ENCODE data around the gene SLIT1. TPM values are rescaled to one million over a fixed set of nuclear protein-coding genes. Genes with fewer than 3 reads are reported as not detected.

The SLIT1 gene
- total RNA-seq, 1 experiment from 2014 or later: 0.41 TPM

DNA sequence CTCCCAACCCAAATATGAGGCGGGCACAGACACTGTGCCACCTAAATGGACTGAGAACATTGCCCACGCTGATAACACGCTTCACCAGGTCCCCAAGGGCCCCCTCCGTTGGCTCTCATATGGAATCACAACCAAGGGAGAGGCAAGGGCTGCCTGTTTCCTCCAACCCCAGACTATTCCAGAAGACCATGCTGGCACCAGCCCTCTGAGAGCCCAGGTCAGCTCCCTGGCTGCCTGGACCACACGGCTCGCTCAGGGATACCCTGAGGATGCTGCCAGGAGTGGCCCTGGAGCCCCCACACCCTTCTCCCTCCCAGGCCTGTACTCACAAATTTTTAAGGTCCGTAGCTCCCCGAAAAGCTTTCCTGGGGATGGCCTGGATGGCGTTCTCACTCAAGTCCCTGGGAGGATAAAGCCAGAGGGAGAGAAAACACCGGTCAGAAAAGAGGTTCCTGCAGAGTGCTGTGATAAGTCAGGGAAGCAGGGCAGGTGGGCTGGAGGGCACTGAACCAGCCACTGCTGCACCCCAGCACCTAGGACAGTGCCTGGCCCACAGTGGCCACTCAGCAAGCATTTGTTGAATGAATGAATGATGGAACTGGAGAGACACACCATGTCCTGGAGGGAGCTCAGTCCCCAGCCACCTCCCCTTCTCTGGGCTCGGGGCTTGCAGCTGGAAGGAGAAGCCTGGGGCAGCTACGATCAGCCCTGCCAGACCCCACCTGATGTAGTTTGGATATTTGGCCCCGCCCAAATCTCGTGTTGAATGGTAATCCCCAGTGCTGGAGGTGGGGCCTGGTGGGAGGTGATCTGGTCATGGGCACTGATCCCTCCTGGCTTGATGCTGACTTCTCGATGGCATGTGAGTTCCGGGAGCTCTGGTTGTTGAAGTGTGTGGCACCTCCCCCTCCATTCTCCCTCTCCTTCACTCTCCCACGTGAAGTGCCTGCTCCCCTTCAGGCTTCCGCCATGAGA is 119.8 kb downstream of the SLIT1 start:
- Mint-ChIP-seq H3K27ac (ENCODE audit: unreplicated experiment) (no peak overlapping the region), H3K36me3 (ENCODE audit: insufficient read depth, unreplicated experiment) (no peaks in the 10 kb centered on the region), H3K4me1 (ENCODE audit: low read depth, unreplicated experiment) (no peaks in the 10 kb centered on the region), H3K4me3 (ENCODE audit: unreplicated experiment) (no peak overlapping the region), H3K27me3 (ENCODE audit: insufficient read depth, unreplicated experiment) (peaks cover under 1% of the 10 kb centered on the region), H3K9me3 (ENCODE audit: unreplicated experiment) (no peaks in the 10 kb centered on the region)
- H3K9me3 ChIP-seq: no peaks in the 10 kb centered on the region
- no TSS peak for BruUV-seq (replicated peaks)
- ChIA-PET CTCF (interaction anchor here (1.1 kb wide), 1 partner anchor 28 kb away, joined by 3 read pairs; no protein-coding TSS in a partner anchor), POLR2A (no interaction called here)
- no peak overlapping the region for H3K4me3 ChIP-seq (ENCODE audit: low read depth, low read length)
- H3K4me1 ChIP-seq: no peaks in the 10 kb centered on the region
- peaks cover 1% of the 10 kb centered on the region; the same call in 1 of the 2 replicates for H3K27me3 ChIP-seq (replicated peaks; ENCODE audit: control insufficient read depth, insufficient read depth, low read length)
- intact Hi-C loops (cut with micrococcal nuclease; ENCODE audit: unreplicated experiment): no loop called here
- TF ChIP-seq, protein P1, sequence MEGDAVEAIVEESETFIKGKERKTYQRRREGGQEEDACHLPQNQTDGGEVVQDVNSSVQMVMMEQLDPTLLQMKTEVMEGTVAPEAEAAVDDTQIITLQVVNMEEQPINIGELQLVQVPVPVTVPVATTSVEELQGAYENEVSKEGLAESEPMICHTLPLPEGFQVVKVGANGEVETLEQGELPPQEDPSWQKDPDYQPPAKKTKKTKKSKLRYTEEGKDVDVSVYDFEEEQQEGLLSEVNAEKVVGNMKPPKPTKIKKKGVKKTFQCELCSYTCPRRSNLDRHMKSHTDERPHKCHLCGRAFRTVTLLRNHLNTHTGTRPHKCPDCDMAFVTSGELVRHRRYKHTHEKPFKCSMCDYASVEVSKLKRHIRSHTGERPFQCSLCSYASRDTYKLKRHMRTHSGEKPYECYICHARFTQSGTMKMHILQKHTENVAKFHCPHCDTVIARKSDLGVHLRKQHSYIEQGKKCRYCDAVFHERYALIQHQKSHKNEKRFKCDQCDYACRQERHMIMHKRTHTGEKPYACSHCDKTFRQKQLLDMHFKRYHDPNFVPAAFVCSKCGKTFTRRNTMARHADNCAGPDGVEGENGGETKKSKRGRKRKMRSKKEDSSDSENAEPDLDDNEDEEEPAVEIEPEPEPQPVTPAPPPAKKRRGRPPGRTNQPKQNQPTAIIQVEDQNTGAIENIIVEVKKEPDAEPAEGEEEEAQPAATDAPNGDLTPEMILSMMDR (IDR thresholded peaks at IDR 0.05; ENCODE audit: insufficient read depth in 1 of 2, low read depth in 1 of 2, low read length in 1 of 2, severe bottlenecking in 1 of 2, unreplicated experiment in 1 of 2): no peak
- no peaks in the 10 kb centered on the region for H3K36me3 ChIP-seq (ENCODE audit: control insufficient read depth, insufficient read depth, low read length)
- DNase-seq: no peak

DNA sequence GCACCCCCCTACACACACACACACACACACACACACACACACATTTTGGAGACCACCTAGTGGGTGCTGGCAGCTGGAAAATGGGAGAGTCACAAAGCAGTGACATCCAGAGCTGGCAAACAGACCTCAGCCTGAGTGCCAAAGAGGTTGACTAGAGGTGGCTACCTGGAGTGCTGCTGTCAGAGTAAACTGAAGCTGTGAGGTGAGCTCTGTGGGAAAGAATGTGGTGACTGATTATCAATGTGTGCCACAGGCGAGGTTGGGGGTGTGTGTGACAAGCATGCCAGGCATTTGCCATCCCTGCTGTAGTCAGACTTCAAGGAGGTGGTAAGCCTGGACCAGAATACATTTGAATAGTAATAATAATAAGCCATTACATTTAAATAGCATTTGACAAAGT is 120.6 kb downstream of the SLIT1 start:
- H3K4me1 Mint-ChIP-seq (ENCODE audit: low read depth, unreplicated experiment): no peaks in the 10 kb centered on the region
- H3K4me3 Mint-ChIP-seq (ENCODE audit: unreplicated experiment): no peak overlapping the region
- intact Hi-C loops (cut with micrococcal nuclease; ENCODE audit: unreplicated experiment): no loop called here
- Histone ChIP-seq H3K4me1 (no peaks in the 10 kb centered on the region), H3K36me3 (ENCODE audit: control insufficient read depth, insufficient read depth, low read length) (no peaks in the 10 kb centered on the region), H3K9me3 (no peaks in the 10 kb centered on the region), H3K27me3 (replicated peaks; ENCODE audit: control insufficient read depth, insufficient read depth, low read length) (peaks cover 1% of the 10 kb centered on the region; the same call in 1 of the 2 replicates), H3K4me3 (ENCODE audit: low read depth, low read length) (no peak overlapping the region)
- H3K36me3 Mint-ChIP-seq (ENCODE audit: insufficient read depth, unreplicated experiment): no peaks in the 10 kb centered on the region
- no TSS peak for BruUV-seq (replicated peaks)
- no peaks in the 10 kb centered on the region for H3K27me3 Mint-ChIP-seq (ENCODE audit: insufficient read depth, unreplicated experiment)
- no peaks in the 10 kb centered on the region for H3K9me3 Mint-ChIP-seq (ENCODE audit: unreplicated experiment)
- no peak for DNase-seq
- CTCF ChIA-PET: no interaction called here
- POLR2A ChIA-PET: no interaction called here
- H3K27ac Mint-ChIP-seq (ENCODE audit: unreplicated experiment): no peak overlapping the region
- TF ChIP-seq, protein P1 (IDR thresholded peaks at IDR 0.05; ENCODE audit: insufficient read depth in 1 of 2, low read depth in 1 of 2, low read length in 1 of 2, severe bottlenecking in 1 of 2, unreplicated experiment in 1 of 2): no peak

DNA sequence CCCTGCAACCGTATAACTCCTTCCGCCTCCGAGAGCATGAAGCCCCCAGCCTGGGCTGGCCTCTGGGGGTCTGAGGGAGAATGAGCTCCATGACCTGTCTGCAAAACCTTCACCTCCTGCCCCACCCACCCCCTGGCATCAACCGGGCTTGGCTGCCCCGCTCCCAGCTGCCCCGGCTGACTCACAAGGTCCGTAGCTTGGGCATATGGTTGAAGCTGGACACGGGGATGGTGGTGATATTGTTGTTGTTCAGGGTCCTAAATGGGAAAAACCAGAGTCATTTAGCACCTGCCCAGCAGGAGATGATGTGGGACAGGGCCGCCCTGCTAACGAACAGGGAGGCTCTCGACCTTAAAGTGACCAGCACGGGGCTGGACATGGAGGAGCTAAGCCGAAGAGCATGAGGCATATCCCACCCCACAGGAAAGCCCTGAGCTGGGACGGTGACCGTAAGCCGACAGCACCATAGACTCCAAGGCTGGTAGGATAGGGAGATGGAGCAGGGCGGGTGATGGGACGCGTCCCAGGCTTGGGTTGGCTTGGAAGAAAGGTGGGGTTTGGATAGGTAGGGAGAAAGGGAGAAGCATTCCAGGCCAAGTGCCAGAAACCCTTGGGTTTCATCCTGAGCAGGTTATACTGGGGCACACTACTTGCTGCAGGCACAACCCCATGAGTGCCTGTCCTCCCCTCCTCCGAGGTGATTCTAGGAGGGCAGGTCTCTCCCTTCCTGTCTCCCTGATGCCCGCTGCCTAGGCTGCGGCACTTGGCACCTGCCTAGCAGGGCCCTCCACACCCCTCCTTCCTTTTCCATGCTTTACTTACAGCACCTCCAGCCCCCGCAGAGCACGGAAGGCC is 121.5 kb downstream of the SLIT1 start:
- Mint-ChIP-seq H3K27ac (ENCODE audit: unreplicated experiment) (no peak overlapping the region), H3K4me1 (ENCODE audit: low read depth, unreplicated experiment) (no peaks in the 10 kb centered on the region), H3K27me3 (ENCODE audit: insufficient read depth, unreplicated experiment) (no peaks in the 10 kb centered on the region), H3K4me3 (ENCODE audit: unreplicated experiment) (no peak overlapping the region), H3K36me3 (ENCODE audit: insufficient read depth, unreplicated experiment) (no peaks in the 10 kb centered on the region), H3K9me3 (ENCODE audit: unreplicated experiment) (no peaks in the 10 kb centered on the region)
- peaks cover 1% of the 10 kb centered on the region; the same call in 1 of the 2 replicates for H3K27me3 ChIP-seq (replicated peaks; ENCODE audit: control insufficient read depth, insufficient read depth, low read length)
- DNase-seq: no peak
- BruUV-seq (replicated peaks): no TSS peak
- H3K36me3 ChIP-seq (ENCODE audit: control insufficient read depth, insufficient read depth, low read length): no peaks in the 10 kb centered on the region
- POLR2A ChIA-PET: no interaction called here
- no peaks in the 10 kb centered on the region for H3K4me1 ChIP-seq
- TF ChIP-seq, protein P1 (IDR thresholded peaks at IDR 0.05; ENCODE audit: insufficient read depth in 1 of 2, low read depth in 1 of 2, low read length in 1 of 2, severe bottlenecking in 1 of 2, unreplicated experiment in 1 of 2): no peak
- CTCF ChIA-PET: no interaction called here
- no peak overlapping the region for H3K4me3 ChIP-seq (ENCODE audit: low read depth, low read length)
- intact Hi-C loops (cut with micrococcal nuclease; ENCODE audit: unreplicated experiment): no loop called here
- no peaks in the 10 kb centered on the region for H3K9me3 ChIP-seq

Measured in Caco-2 (cell line).